Daoy (cell line): ENCODE results near the gene GUCY1A1. TPM values are rescaled to one million over a fixed set of nuclear protein-coding genes. Genes with fewer than 3 reads are reported as not detected.

Experiments used
- DNase-seq: peaks from one replicate; pipeline ENCODE4 v3.0.0-alpha.2; 2015; ENCODE audit warnings: low read depth
- total RNA-seq: library from RNA; depleted of rRNA; stranded (reverse); fragments of >200 nt; shearing (Covaris generic); gene quantifications from 2 replicates; pipeline ENCODE4 v1.2.3, GENCODE V29; 2014

Gene GUCY1A1
- total RNA-seq, 1 experiment from 2014 or later = 1.4 TPM

DNA sequence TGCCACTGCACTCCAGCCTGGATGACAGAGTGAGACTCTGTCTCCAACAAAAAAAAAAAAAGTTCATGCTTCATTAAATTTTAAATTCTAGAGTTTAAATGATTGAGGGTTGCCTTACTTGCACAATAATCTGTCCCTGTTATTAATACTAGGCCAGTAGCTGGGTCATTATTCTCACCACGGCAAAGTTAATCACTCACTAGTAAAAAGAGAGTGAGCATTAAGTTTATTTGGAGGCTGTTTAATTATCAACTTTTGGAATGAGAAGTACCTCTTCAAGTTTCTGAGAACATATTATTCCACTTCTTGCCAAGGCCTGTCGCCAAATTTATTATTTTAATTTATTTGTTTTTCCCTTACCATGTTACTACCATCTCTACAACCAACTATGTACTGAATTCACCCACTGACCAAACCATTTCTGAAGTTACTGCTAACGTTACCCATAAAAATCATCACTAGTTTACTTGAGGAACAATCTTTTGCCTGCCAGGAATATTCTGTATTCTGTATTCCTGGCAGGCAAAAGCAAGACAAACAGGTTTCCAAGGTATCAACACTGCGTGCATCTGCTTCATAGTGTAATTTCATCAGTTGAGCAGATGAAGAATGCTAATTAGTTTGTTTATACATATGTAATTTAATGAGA is 26.5 kb downstream of the GUCY1A1 start:
- no peak for DNase-seq

DNA sequence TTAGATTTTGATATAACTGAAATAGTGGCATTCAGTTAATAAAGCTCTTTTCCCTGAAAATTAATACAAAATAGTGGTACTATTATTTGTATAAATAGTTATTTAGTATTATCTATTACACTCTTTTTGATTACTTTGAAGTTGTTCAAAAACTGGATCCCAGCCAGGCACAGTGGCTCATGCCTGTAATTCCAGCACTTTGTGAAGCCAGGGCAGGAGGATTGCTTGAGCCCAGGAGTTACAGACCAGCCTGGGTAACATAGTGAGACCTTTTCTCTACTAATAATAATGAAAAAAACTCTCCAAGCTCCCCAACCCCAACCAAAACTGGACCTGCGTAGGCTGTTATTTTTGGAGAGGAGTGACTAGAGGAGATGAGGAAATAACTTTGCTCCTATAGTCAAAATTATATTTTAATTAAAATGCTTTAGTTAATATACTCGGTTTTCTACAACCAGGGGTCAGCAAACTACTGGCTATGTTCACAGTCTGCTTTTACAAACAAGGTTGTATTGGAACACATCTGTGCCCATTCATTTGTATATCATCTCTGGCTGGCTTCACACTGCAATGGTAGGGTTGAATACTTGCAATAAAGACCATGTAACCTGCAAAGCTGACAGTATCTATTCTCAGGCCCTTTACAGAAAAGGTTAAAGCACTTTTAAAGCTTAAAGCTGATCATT is 27.6 kb downstream of the GUCY1A1 start:
- no peak for DNase-seq

DNA sequence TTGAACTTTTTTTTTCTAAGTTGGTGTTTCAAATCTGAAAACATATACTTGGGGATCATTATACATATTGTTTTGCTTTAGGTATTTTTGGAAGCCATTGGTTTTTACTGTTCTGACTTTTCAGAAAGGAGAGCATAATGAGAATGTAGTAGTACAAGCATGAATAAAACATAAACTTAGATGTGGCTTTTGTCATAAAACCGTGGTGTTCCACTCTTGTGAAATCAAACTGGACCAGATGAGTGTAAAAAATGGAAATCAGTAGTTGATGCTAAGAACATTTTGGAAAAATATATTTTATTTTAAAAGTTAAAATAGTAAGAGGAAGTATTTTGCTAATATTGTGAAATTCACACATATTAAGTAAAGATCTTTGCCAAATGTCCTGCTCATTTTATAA is 29.6 kb downstream of the GUCY1A1 start:
- no peak for DNase-seq

DNA sequence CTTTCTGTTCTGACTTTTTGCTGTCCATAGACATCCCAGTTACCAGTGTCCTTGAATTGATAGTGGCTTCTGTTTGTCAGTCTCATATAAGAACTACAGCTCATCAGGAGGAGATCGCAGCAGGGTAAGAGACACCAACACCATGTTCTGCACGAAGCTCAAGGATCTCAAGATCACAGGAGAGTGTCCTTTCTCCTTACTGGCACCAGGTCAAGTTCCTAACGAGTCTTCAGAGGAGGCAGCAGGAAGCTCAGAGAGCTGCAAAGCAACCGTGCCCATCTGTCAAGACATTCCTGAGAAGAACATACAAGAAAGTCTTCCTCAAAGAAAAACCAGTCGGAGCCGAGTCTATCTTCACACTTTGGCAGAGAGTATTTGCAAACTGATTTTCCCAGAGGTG is 30.1 kb downstream of the GUCY1A1 start:
- DNase-seq = no peak

DNA sequence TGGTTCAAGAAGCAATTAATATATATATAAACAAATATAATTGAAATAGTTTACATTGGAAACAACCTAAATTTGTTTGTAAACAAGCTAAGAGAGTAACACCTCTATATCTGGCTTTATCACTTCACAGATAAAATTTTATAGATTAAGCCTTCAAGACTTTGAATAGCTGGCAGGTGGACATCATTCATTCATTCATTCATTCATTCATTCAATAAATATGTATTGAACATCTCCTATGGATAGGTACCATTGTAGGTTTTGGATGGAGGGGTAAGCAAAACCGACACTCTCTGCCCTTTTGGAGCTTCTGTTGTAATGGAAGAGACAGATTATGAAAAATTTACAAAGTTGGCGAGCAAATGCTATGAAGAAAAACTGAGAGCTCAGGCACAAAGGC is 35.2 kb downstream of the GUCY1A1 start:
- no peak for DNase-seq

DNA sequence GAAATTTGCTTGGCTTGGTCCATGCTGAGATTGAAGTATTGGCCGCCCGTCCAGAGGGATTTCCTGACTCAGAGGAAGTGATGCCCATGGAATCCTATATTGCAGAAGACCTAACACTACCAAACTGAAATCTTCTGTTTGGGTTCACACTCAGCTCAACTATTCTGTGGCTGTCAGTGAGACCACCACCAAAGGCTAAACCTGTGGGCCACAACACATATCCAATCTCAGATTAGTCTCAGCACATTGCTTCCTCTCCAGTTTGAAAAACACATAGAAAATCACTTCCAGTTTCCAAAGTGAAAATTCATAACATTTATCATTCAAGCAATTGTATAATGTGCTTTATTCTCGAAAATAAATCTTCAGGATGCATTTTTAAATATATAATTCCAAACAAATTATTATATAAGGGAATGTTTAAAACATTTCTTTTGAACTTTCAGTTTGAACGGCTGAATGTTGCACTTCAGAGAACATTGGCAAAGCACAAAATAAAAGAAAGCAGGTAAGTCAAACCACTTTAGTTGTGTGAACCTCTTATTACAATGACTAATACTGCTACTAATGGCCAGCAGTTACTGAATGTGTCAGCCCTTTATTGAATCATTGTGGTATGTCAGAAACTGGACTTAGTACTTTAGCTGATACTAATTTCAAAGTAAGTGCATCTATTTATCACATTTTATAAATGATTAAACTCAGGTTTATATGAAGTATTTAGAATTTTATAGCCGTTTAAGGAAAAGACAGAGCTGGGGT is 37.0 kb downstream of the GUCY1A1 start:
- no peak for DNase-seq

DNA sequence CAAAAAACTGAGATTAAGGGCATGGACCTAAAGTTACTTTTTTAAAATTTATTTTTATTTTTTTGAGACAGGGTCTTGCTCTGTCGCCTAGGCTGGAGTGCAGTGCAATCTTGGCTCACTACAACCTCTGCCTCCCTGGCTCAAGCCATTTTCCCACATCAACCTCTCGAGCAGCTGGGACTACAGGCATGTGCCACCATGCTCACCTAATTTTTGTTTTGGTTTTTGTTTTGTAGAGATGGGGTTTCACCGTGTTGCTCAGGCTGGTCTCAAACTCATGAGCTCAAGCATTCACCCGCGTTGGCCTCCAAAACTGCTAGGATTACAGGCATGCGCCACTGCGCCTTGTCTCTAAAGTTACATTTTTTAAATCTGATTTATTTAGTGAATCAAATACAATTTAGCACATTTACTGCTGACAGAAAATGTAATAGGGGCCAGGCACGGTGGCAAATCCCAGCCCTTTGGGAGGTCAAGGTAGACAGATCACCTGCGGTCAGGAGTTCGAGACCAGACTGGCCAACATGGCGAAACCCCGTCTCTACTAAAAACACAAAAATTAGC is 38.3 kb downstream of the GUCY1A1 start:
- no peak for DNase-seq

DNA sequence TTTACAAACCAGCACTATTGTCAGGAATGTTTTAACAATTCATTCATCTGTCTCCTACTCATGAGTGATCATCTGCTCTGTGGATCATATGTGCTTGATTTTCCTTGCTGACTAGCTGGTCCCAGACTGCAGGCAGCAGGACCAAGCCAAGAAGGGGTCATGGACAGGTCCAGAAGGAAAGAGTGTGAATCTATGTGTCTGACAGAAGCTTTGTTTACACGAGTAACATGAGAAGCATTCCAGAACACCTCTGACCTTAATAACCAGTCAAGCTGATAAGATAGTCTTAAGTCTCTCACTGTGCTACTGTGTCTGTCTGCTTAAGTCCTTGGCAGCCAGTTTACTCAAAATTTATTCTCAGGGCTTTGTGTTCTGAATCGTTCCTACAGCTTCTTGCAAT is 39.0 kb downstream of the GUCY1A1 start:
- DNase-seq = peak; percentile 4

DNA sequence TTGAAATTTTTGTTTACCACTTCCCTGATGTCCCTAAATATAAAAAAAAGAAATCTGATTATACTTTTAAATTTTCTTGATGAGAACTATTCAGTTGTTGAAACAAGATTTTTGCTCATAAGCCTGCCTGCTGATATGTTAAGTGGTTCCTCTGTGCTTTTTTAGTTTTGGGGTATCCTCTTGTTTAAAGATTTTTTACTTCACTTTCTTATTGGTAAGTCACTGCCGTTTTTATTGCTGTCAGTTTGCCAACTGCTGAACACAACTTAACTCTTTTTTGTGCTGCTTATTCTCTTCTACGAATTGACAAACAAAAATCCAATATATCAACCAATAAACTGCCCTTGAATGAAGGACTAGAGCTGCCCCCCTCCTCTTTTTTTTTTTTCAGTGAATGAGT is 39.5 kb downstream of the GUCY1A1 start:
- DNase-seq = no peak

DNA sequence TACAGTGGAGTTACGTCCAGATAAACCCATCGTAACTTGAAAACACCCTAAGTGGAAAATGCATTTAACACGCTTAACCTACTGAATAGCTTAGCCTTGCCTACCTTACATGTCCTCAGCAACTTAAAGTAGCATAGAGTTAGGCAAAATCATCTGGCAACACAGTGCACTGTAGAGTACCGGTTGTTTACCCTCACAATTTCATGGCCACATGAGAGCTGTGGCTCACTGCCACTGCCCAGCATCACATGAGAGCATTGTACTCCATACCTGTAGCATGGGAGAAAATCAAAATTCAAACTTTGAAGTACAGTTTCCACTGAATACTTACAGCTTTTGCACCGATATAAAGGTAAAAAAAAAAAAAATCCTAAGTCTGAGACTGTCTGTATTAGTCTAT is 40.6 kb downstream of the GUCY1A1 start:
- no peak for DNase-seq

DNA sequence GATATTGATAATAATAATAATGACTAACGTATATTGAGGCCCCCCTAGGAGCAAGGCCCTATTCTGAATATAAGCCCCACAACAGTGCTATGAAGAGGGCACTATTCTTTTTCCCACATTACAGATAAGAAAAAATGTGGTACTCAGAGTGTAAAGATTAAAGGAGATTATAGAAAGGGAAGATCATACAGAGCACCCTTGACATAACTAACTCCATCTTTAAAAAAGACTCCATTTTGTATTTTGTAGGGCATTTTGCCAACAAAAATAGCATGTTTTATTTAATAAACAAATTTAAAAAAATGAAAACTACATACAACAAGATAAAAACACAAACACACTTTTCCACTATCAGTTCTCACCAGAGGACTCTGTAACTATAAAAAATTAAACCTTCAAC is 42.1 kb downstream of the GUCY1A1 start:
- DNase-seq = no peak

DNA sequence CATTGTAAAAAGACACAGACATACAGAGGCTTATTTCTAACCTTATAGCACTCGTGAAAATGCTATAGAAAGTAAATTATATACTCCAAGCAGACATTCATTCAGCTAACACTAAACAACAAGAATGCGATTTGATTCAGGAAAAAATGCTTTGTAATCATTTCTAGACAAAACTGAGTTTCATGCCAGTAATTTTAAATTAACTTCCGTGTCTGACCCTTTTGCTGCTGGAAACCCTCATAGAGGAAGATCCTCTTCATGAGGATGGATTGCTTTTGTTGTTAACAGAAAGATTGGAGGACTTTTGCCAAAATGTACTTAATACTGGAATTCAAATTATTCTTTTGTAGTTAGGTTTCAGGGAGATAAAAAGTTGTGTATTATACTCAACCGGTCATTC is 43.3 kb downstream of the GUCY1A1 start:
- DNase-seq = no peak

DNA sequence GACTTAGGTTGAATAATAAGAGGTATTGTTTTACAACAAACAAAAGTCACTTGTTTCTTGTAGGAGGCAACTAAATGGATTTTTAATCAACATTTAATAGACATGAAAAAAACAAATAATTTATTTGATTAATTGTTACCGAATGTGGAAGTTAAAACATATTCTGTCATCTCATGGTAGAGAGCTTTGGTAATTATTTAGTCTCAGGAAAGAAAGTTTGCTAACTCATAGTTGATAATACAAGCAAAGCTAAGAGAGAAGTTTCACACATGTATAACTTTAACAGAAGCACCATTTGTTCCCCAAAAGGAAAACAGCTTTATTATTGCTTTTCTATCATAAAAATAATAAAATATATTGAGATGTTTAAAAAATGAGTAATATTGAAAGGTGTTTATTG is 44.9 kb downstream of the GUCY1A1 start:
- no peak for DNase-seq

DNA sequence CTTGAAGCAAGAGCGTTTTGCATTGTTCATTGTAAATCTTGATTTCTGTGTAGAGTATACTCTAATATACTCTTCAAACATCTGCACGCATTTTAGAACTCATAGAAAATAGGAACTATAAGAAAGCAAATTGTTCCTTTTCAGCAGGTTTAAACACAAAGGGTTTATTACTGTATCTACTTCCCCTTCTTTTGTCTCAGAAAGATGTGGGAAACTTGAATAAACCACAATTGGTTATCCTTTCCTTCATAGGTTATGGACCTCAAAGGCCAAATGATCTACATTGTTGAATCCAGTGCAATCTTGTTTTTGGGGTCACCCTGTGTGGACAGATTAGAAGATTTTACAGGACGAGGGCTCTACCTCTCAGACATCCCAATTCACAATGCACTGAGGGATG is 46.2 kb downstream of the GUCY1A1 start:
- DNase-seq = no peak

DNA sequence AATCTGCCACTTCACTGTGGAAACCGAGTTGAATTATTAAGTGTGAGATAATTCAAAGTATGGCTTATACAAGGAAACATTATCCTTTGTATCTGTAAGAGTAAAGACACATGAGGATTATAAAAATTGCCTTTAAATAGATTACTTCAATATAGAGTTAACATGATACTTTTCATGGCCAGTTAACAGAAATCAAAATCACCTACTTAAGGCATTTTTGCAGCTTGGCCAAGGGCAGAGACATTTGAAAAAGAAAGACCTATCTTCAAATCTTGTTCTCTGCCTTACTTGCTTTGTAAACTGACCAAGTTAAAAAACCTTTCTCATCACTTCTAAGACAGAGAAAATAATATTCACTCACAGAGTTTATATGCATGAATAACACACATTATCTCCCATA is 47.3 kb downstream of the GUCY1A1 start:
- DNase-seq = no peak

DNA sequence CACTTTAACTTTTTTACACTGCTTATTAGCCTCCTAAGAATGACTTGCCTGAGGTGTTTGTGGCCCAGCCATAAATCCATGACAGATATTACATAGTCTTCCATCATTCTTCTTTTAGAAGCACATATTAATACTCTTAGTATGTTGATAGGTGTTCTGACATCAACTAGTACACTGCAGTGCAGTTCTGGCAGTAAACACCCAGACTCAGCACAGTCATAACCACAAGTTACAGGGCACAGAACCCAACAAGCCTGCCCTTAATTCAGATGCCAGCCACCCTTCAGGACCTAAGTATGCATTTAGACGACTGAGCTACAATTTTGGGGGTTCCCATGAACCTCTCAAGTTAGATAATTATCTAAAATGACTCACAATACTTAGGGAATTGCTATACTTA is 55.7 kb downstream of the GUCY1A1 start:
- DNase-seq = no peak

DNA sequence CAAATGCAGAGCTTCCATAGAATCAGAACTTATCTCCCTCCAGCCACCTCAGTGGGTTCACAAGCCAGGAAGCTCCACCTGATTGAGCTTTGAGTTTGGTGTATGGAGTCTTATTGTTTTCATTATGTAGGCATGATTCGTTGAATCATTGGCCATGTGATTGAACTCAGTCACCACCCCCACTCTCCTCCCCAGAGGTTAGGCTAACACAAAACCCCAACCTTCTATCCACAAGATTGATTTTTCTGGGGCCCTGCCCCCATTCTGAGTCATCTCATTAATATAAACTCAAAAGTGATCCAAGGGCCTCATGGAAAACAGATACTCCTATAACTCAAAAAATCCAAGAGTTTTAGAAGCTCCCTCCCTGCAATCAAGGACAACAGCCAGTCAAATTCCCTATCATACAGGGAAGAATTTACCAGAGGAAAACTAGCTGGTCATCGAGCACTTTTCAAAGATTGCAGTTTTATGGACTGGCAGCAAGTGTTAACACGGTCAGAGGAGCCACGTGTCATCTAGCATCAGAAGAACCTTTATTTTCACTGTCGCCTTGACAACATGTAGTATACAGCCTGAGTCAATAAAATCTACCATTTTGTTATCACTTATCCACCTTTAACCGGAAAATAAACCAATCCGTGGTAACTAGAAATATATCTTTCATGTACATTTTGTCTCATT is 56.3 kb downstream of the GUCY1A1 start:
- peak; percentile 12 for DNase-seq

DNA sequence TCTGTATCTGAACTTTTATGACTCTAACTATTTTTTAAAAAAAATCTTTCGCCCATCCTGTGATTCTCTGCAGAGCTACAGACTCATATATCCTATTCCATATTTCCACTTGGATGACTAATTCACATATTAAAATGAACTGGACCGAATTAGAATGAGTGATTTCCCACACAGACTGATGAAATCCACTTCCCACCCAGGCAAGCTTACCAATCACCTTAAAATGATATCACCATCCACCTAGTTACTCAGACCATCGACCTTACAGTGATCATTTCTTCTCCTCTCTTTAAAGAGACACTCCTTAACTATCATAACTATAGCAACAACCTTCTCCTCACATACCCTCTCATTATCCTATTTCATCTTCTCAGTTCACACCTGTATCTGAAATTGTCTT is 58.1 kb downstream of the GUCY1A1 start:
- DNase-seq = no peak

DNA sequence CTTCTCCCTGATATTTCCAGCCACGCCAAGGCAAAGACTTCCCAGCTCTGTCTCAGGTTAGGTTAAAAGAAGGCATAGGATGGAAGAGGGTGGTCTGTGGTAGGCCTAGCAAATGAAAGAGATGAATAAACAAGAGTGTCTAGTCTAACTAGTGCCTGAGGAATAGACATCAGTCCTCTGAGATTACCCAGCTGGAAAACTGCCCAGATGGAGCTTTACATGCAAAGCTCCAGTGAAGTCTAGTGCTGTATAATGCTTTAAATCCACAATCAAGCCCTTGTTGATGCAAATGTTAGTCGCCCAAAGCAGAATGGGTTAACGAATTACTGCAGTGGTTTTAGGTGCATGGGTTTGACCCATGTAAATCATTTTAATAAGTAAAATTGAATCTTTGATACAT is 67.4 kb downstream of the GUCY1A1 start:
- DNase-seq = no peak

DNA sequence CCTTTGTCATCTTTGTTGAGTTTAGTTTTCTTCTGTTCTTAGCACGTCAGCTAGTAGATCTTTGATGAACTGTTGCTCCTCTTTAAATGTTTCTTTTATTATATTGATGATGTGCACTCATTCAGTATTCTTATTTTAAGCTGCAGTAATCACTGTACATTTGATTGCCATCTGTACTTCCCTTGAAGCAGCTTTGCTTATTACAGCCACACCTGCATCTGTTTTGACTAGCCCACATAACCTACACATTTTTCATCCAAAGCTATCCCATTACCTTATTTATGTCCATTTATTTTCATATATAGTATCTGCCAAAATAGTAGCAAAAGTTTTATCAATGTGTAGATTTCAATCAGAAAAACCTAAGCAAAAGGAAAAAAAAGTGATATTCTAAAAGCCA is 68.3 kb downstream of the GUCY1A1 start:
- no peak for DNase-seq

DNA sequence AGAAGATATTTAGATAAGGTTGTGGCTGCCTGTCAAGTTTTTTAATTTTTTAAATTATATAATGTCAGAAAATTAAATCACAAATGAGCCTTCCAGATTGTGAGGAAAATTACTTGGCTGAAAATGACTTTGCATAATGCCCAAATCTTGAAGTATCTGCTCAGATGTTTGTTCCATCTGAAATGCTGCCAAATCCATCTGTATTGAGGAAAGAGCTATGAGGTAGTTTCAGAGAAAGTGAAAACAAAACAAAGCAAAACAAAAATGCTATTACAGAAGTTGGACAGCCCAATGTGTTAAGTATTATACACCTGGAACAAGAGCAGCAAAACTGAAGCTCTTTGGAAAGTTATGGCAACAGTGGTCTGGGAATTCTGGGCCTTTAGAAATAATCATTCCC is 68.8 kb downstream of the GUCY1A1 start:
- no peak for DNase-seq

DNA sequence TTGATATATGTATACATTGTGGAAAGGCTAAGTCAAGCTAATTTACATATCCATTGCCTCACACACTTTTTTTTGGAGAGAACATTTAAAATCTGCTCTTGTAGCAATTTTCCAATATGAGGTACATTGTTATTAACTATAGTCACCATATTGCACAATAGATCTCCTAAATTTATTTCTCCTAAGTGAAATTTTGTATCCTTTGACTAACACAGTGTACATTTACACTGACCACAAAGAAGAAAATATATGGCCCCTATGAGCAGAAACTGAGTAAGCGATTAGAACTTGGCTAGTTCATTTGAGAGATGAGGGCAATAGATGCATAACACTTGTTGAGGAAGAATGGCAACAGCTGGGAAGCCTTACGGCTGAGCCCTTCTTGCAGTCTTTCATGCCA is 71.9 kb downstream of the GUCY1A1 start:
- no peak for DNase-seq
